Measurements from ENCODE around the gene AGAP6. TPM values are rescaled to one million over a fixed set of nuclear protein-coding genes. Genes with fewer than 3 reads are reported as not detected.
"Not testable (repeated sequence)": the region's sequence is repeated elsewhere in the genome, so short reads cannot be mapped to it uniquely, and the experiment has no call there.

Gene AGAP6
- total and polyA plus RNA-seq, 3 donors from 2014 or later: 21.2 to 52.1 (median 33.3) TPM

- H3K4me1 ChIP-seq; H3K36me3 ChIP-seq (ENCODE audit: low read depth, missing control alignments); H3K9me3 ChIP-seq; H3K27me3 ChIP-seq; DNase-seq; H3K27ac ChIP-seq; intact Hi-C loops (cut with DNase I; ENCODE audit: low total_unique reads); H3K4me3 ChIP-seq: not testable (repeated sequence)
- WGBS, 2 donors: 68 to 77% methylated on average over 5 of the region's 5 CpGs
These were observed 67.5 kb downstream of the AGAP6 start for GRCh38 chr10:50055494-50056292.

GRCh38 chr10:50056654-50057053 lies 68.4 kb downstream of the AGAP6 start:
- H3K27me3 ChIP-seq; H3K9me3 ChIP-seq; H3K36me3 ChIP-seq (ENCODE audit: low read depth, missing control alignments); H3K4me1 ChIP-seq; intact Hi-C loops (cut with DNase I; ENCODE audit: low total_unique reads); H3K27ac ChIP-seq; H3K4me3 ChIP-seq; DNase-seq: not testable (repeated sequence)
- WGBS, 2 donors: 85 to 87% methylated on average over 8 of the region's 8 CpGs

- H3K4me1 ChIP-seq; H3K9me3 ChIP-seq; H3K36me3 ChIP-seq (ENCODE audit: low read depth, missing control alignments); intact Hi-C loops (cut with DNase I; ENCODE audit: low total_unique reads); H3K27me3 ChIP-seq; H3K4me3 ChIP-seq; H3K27ac ChIP-seq; DNase-seq: not testable (repeated sequence)
- WGBS, 2 donors: 85 to 88% methylated on average over 1 of the region's 1 CpG
These were observed 70.5 kb downstream of the AGAP6 start for GRCh38 chr10:50058727-50059126.

- DNase-seq, H3K27ac ChIP-seq: not testable (repeated sequence)
- WGBS, 2 donors: 84 to 85% methylated on average over 10 of the region's 10 CpGs
These were observed 71.7 kb downstream of the AGAP6 start for GRCh38 chr10:50059946-50060345.

More at GRCh38 chr10:50059946-50060345, 71.7 kb downstream of the AGAP6 start:
- H3K36me3 ChIP-seq (ENCODE audit: low read depth, missing control alignments); H3K9me3 ChIP-seq; intact Hi-C loops (cut with DNase I; ENCODE audit: low total_unique reads); H3K27me3 ChIP-seq; H3K4me1 ChIP-seq; H3K4me3 ChIP-seq: not testable (repeated sequence)

Small RNAs within 50 kb of the gene (small RNA-seq; reads per million reads assigned to genes)
- gene RNA5SP317 (0 reads per million in 2 donors), gene SNORA74C-2 (0 reads per million in 2 donors)

Other genes starting within 250 kb of the AGAP6 start
- 10 to 100 TPM; 10.7 to 16.6 TPM for gene OGDHL, start 226.1 kb upstream of the AGAP6 start, total RNA-seq
- gene OGDHL, start 226.1 kb upstream of the AGAP6 start, polyA plus RNA-seq (ENCODE audit: insufficient read depth, low read depth, low replicate concordance): 6.4 TPM
- 10 to 100 TPM; 39.4 to 49.4 TPM for gene PARG, start 46.4 kb upstream of the AGAP6 start, total RNA-seq
- gene PARG, start 46.4 kb upstream of the AGAP6 start, polyA plus RNA-seq (ENCODE audit: insufficient read depth, low read depth, low replicate concordance): 19.7 TPM
- gene TIMM23B, start 46.4 kb upstream of the AGAP6 start, total RNA-seq: 10 to 100 TPM; 31.3 to 40.4 TPM
- 15.9 TPM for gene TIMM23B, start 46.4 kb upstream of the AGAP6 start, polyA plus RNA-seq (ENCODE audit: insufficient read depth, low read depth, low replicate concordance)
- 10 to 100 TPM; 34.4 to 43.5 TPM for gene WASHC2A, start 79.5 kb downstream of the AGAP6 start, total RNA-seq
- 27.7 TPM for gene WASHC2A, start 79.5 kb downstream of the AGAP6 start, polyA plus RNA-seq (ENCODE audit: insufficient read depth, low read depth, low replicate concordance)

Measured in testis (tissue), 3 donors.